Globus pallidus (tissue), 1 donor: Measurements from ENCODE around the gene MYO3B.

Experiments
- DNase-seq: peaks from one replicate; pipeline ENCODE4 v3.0.0-alpha.2; 2015; ENCODE audit warnings: low spot score

Gene MYO3B

DNA sequence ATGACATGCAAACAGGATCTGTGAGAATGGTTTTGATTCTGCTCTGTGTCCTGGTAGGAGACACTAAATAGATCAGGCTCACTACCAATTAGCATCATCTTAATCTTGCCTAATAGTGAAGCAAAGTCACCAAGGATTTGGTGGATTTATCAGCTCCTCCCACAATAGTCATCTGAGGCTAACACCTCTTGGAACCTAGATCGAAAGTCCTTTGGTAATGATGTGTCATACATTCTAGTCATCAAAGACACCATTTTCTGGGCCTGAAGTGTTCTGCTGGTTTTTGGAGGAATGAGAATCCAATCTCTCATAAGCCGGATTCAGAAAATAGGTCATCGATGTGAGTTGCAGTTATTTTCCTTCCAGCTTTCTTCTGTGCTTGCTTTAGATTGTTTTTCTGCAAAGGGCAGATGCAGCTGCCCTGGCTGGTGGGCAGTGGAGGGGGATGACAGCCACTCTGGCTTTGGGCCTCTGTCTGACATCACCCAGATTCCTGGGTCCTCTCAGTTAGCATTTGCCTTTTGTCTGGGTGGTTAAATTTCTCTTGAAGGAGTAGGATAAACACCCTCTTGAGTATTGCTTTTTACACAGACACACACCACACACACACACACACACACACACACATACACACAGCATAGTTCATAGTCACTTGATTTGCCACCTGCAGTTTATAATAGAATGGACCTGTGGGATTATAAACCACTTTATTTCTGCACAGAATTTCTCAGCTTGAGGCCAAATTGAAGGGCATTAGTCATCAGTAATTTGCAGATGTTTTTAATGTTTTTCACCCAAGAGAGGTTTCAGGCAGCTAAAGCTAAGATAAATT, at the start of gene MYO3B:
MYO3B (plus strand) TSS at position 198 of the 832 bp plus-strand sequence; CDS start at position 339, 141 bp downstream.
- peak; percentile 50 for DNase-seq

GRCh38 chr2:170139276-170139967, 38.5 kb upstream of the MYO3B start:
- no peak for DNase-seq

DNA sequence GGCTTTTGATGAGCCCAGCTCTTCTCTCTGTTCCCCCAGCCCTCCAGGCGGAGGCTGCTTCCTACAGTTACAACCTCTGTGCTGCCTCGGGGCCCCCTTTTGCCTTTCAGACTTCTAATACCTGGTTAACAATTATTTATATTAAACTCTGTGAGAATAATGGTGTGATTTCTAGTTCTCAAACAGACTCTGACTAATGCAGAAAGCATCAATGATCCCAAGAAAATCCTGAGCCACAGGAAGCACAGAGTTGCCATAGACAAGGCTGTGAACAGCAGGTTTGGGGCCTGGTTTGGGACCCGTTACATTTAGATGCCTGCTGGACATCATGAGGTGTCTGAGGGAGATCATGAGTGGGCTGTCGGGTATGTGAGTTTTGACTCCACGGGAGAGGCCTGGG, 37.4 kb upstream of the MYO3B start:
- no peak for DNase-seq

DNA sequence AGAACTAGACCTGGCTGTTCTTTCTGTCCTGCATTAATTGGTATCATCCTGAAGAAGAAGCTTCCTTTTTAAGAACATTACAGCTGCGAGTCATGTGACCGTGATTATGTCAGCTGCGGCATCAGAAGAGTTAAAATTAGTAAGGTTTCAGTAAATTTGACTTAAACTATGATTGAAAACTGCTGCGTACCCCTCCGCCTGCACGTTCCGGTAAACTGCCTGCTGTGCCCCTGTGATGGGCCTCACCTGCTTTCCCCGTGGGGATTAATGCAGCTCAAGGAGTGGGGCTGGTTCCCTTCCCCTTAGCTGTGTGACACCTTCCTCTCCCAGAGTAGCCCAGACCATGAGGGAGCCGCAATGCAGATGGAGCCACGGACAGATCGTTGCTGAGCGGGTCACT, 36.1 kb upstream of the MYO3B start:
- no peak for DNase-seq

DNA sequence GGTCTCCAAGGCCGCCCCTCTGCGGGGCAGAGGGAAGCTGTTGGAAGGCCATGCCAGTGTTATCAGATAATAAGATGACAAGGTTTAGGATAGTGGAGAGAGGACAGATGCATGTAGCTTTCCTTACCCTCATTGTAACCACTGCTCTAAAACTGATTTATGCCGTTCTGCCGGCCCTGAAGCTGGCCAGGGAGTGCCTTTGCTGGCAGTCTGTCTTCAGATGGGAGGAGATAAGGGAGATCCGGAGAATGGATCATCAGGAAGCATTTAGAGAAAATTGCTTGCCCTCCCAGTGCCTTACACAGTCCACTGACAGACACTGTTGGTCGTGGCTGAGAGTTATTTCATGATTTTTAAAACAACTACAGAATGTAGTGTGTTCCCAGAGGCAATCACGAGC, 35.4 kb upstream of the MYO3B start:
- no peak for DNase-seq

GRCh38 chr2:170143045-170143717, 34.8 kb upstream of the MYO3B start:
- DNase-seq = no peak

- DNase-seq = no peak
Observed at GRCh38 chr2:170144761-170145160, 33.2 kb upstream of the MYO3B start.

- no peak for DNase-seq
Observed at GRCh38 chr2:170145191-170145590, 32.8 kb upstream of the MYO3B start.

DNA sequence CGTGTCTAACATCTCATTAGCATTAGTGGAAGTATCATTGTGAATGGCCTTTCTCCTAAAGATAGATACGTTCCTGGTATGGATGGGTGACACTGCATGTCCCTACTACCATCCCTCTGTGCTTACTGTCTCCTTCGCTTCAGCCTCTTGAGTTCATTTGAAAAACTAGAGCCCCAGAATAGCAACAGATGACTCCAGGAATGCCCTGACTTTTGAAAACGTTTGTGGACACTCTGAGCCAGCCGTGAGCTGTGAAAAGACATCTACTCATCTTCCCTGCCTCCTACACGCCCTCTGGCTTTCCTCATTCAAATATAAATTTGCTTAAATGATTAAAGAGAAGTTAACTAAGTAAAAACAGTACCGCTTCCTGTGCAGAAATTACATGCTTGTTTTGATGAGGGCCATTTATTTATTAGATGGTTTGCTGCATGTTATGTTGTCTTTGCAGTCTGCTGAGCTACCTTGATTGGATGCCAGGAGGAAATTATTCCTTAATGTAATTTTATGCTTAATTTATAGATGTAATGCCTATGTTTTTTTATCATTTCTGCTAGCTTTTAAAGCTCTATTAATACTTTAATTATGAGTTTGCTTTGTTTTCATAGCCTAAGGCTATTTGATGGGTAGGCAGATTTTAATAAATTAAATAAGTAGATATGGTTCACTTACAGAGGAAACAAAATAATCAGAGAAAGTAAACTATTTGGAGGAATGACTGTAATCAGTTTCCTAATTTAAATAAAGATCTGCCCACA, 32.1 kb upstream of the MYO3B start:
- DNase-seq = no peak

GRCh38 chr2:170146784-170147183, 31.2 kb upstream of the MYO3B start:
- DNase-seq = no peak

- DNase-seq = no peak
Observed at GRCh38 chr2:170147576-170147975, 30.4 kb upstream of the MYO3B start.

GRCh38 chr2:170148161-170148560, 29.8 kb upstream of the MYO3B start:
- no peak for DNase-seq

- no peak for DNase-seq
Observed at GRCh38 chr2:170152421-170152820, 25.5 kb upstream of the MYO3B start.

- no peak for DNase-seq
Observed at GRCh38 chr2:170155022-170155722, 22.8 kb upstream of the MYO3B start.

DNA sequence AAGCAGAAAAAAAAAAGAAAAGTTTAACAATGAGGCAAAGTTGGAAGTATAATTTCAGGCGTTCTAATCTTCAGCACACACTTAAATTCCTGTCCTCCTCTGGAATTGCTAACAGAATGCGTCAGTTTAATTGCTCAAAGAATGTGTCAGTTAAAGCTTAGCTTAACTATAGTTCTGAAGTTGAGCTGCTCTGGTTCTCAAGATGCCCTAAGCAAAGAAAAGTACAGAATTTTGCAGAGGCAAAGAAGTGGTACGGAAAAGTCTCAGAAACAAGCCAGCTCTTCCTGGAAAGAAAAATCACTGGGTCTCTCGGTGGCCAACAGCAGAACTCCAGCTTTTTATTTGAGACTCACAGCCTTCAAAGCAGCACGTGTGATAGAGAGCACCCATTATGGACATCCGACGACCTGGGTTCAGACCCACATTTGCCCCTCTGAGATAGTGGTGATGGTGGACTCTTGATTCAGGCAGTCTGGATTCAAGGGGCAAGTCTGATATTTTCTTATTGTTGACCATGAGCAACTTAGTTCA, 22.2 kb upstream of the MYO3B start:
- no peak for DNase-seq

GRCh38 chr2:170156592-170156991, 21.4 kb upstream of the MYO3B start:
- DNase-seq = no peak

DNA sequence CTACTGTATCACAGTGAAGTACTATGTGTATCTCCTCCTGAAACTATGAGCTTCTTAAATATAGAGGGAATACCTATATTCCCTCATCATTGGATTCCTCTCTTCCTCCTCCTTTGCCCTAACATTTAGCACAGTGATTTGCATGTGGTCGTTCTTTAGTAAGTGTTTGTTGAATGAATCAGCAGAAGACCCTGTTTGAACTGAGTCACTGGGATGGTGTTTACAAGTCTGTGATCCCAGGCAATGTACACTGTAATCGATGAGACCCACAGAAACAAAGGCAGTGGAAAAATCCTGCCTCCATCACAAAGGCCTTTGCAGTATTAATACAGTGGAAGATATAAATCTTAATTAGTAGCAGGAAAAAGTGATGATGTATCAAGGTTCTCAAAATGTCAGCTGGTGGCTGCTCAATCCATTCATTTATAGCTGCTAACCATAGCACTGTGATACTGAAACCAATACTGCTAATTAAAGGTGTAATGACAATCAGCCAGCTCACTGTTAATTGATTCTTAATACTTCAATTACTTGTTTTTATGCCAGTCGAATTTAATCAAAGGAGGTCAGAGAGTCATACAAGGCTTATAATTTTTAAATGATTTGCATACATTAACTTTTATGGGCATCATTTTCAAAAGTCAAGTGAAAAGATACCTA, 20.8 kb upstream of the MYO3B start:
- DNase-seq = no peak

GRCh38 chr2:170159060-170159459, 18.9 kb upstream of the MYO3B start:
- DNase-seq = no peak

GRCh38 chr2:170161516-170162270, 16.3 kb upstream of the MYO3B start:
- no peak for DNase-seq

DNA sequence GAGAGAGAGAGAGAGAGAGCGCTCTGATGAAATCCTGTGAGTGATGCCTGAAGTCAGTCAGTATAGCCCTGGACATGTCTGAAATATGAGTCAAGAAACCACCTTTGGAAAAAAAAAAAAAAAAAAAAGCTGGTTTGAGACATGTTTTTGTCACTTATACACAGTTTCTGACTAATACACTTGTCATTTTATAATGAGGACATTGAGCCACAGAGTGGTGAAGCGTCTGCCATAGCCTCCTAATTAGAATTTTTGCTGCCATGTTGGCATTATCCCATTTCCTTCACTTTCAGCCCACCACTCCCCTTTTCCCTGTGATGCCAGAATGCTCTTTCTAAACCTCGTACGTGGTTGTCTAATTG, 15.7 kb upstream of the MYO3B start:
- no peak for DNase-seq
